NT2/D1 (cell line): ENCODE results near the gene HINT3.

ENCODE experiments used
- SUZ12 ChIP-seq: IDR thresholded peaks from 2 replicates; pipeline ENCODE4 v1.6.1; 2011; ENCODE audit not compliant: insufficient read length, insufficient read depth; ENCODE audit errors: extremely low read depth
- YY1 ChIP-seq: IDR thresholded peaks from 2 replicates; pipeline ENCODE4 v1.6.1; 2011; ENCODE audit not compliant: insufficient read length, insufficient read depth
- ZNF274 ChIP-seq: IDR thresholded peaks from 2 replicates; pipeline ENCODE4 v1.6.1; 2011; ENCODE audit warnings: mild to moderate bottlenecking, low read depth, low read length

DNA sequence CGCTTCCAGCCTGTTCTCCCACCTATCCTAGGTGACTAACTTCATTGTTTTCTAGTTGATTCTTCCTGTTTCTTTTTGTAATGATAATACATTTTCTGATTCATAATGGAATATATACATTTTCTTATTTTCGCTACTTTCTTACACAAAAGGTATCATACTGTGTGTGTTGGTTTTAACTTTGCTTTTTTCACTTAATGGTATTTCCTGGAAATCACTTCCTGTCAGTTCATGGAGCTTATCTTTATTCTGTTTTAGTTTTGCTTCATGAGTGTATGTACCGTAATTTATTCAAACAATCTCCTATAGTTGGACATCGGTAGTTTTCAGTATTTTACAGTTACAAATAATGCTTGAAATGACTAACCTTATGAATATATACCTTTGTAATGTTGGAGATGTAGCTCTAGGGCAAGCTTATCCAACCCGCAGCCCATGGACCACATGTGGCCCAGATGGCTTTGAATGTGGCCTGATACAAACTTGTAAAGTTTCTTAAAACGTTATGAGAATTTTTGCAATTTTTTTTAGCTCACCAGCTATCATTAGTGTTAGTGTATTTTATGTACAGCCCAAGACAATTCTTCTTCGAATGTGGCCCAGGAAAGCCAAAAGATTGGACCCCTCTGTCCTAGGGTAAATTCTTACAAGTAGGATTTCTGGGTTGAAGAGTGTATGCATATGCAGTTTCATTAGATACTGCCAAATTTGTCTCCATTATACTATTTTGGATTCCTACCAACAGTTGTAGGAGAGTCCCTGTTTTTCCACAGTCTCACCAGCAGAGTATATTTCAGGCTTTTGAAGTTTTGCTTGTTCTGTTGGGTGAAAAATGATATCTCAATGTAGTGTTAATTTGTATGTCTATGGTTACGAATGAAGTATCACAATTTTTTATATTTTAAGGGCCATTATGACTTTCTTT, 46.4 kb downstream of the HINT3 start:
- no peak for TF ChIP-seq SUZ12
- TF ChIP-seq YY1, result no peak
- TF ChIP-seq ZNF274, result no peak
